IMR-90 (cell line): Measurements from ENCODE around the gene PIGU.

Experiments used
- BHLHE40 ChIP-seq: fragments of 150-350 bp; IDR thresholded peaks from 2 replicates; pipeline ENCODE4 v1.6.1; 2016; ENCODE audit warnings: mild to moderate bottlenecking, low read depth, low read length
- CHD1 ChIP-seq: IDR thresholded peaks from 2 replicates; pipeline ENCODE4 v1.6.1; 2012; ENCODE audit warnings: low read depth, low read length, improper control_type of control experiment
- CTCF ChIP-seq: conservative IDR thresholded peaks from 2 replicates; pipeline ENCODE4 v1.5.1; 2012; ENCODE audit warnings: mild to moderate bottlenecking, low read depth, low read length, improper control_type of control experiment
- ELK1 ChIP-seq: fragments of 150-350 bp; IDR thresholded peaks from 2 replicates; pipeline ENCODE4 v1.6.1; 2016; ENCODE audit warnings: low read depth, mild to moderate bottlenecking, low read length, moderate library complexity, borderline replicate concordance
- FOS ChIP-seq: fragments of 150-350 bp; IDR thresholded peaks from 2 replicates; pipeline ENCODE4 v1.6.1; 2016; ENCODE audit warnings: low read depth, low read length
- MAZ ChIP-seq: IDR thresholded peaks from 2 replicates; pipeline ENCODE4 v1.6.1; 2012; ENCODE audit warnings: low read depth, mild to moderate bottlenecking, low read length, improper control_type of control experiment, moderate library complexity, borderline replicate concordance
- MXI1 ChIP-seq: IDR thresholded peaks from 2 replicates; pipeline ENCODE4 v1.6.1; 2012; ENCODE audit warnings: low read depth, mild to moderate bottlenecking, low read length, moderate library complexity, borderline replicate concordance
- POLR2A ChIP-seq: IDR thresholded peaks from 2 replicates; pipeline ENCODE4 v1.6.1; 2012; ENCODE audit warnings: mild to moderate bottlenecking, low read depth, low read length
- RAD21 ChIP-seq: IDR thresholded peaks from 2 replicates; pipeline ENCODE4 v1.6.1; 2012; ENCODE audit warnings: low read length, improper control_type of control experiment
- RCOR1 ChIP-seq: IDR thresholded peaks from 2 replicates; pipeline ENCODE4 v1.6.1; 2012; ENCODE audit warnings: mild to moderate bottlenecking, low read length, improper control_type of control experiment; ENCODE audit not compliant: insufficient replicate concordance
- RFX5 ChIP-seq: IDR thresholded peaks from 2 replicates; pipeline ENCODE4 v1.8.0; 2012; ENCODE audit warnings: low read depth, mild to moderate bottlenecking, low read length, moderate library complexity
- SMC3 ChIP-seq: fragments of 150-350 bp; IDR thresholded peaks from 2 replicates; pipeline ENCODE4 v1.6.1; 2016; ENCODE audit warnings: low read depth, mild to moderate bottlenecking, antibody characterized with exemption, low read length, moderate library complexity
- USF2 ChIP-seq: fragments of 150-350 bp; IDR thresholded peaks from 2 replicates; pipeline ENCODE4 v1.6.1; 2017; ENCODE audit warnings: mild to moderate bottlenecking, antibody characterized with exemption, low read length, low read depth

- no peak for TF ChIP-seq CTCF
- TF ChIP-seq FOS = no peak
- no peak for TF ChIP-seq MAZ
- TF ChIP-seq POLR2A = no peak
- TF ChIP-seq MXI1 = no peak
- no peak for TF ChIP-seq CHD1
- no peak for TF ChIP-seq RCOR1
- TF ChIP-seq BHLHE40 = no peak
- TF ChIP-seq RFX5 = no peak
- TF ChIP-seq USF2 = no peak
- TF ChIP-seq ELK1 = no peak
- TF ChIP-seq RAD21 = no peak
- TF ChIP-seq SMC3 = no peak
These were observed 139.2 kb downstream of the PIGU start for GRCh38 chr20:34537651-34538050.
